Measurements from ENCODE around the gene ALKBH3.

The ALKBH3 gene

GRCh38 chr11:43943931-43944751, 63.5 kb downstream of the ALKBH3 start:
- Mint-ChIP-seq H3K36me3 (no peaks in the 10 kb centered on the region), H3K27me3 (peaks cover 93% of the 10 kb centered on the region), H3K9me3 (no peaks in the 10 kb centered on the region), H3K27ac (no peak overlapping the region), H3K4me3 (peak overlapping the region; percentile 82), H3K4me1 (peaks cover 19% of the 10 kb centered on the region)
- DNase-seq: peak; percentile 34
- CTCF ChIA-PET: interaction anchor here (0.7 to 2.0 kb wide), 7 partner anchors 11 to 118 kb away, joined by 3 to 9 read pairs (median 5); no protein-coding TSS in a partner anchor

DNA sequence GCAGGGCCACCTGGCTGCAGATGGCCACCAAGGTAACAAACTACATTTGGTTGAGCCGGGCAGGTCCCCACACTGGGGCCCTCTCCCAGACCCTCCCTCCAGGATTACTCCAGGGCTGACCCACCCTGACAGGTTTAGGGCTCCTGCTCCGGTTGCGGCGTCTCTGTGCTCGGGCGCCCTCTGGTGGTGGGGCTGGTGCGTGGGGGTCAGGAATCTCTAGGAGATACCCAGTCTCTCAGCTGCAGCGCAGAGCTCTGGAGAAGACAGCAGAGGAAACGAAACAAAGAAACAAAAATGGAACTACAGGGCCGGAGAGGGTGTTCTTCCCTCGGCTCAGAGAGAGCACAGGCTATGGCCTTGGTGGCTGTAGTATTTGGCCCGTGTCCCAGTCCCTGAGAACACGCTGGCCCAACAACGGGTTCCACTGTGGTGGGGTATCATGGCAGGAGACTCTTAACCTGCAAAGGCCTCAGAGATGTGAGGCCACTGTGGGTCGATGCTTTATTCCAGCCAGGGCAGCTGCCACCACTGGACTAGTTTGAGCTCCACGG, 64.2 kb downstream of the ALKBH3 start:
- Mint-ChIP-seq H3K27ac (no peak overlapping the region), H3K4me1 (peaks cover 19% of the 10 kb centered on the region), H3K4me3 (peak overlapping the region; percentile 62), H3K36me3 (no peaks in the 10 kb centered on the region), H3K9me3 (no peaks in the 10 kb centered on the region), H3K27me3 (peaks cover 90% of the 10 kb centered on the region)
- CTCF ChIA-PET: interaction anchor here (0.6 to 2.0 kb wide), 12 partner anchors 11 to 226 kb away, joined by 3 to 19 read pairs (median 3); no protein-coding TSS in a partner anchor
- peak; percentile 82 for DNase-seq

- Mint-ChIP-seq H3K4me1 (peaks cover 13% of the 10 kb centered on the region), H3K27ac (no peak overlapping the region), H3K9me3 (no peaks in the 10 kb centered on the region), H3K36me3 (no peaks in the 10 kb centered on the region), H3K27me3 (peaks cover 72% of the 10 kb centered on the region), H3K4me3 (no peak overlapping the region)
- CTCF ChIA-PET: interaction anchor here (4.7 kb wide), 1 partner anchor 57 kb away, joined by 25 read pairs; no protein-coding TSS in a partner anchor
- no peak for DNase-seq
Observed at GRCh38 chr11:43947003-43947500, 66.4 kb downstream of the ALKBH3 start.

- Mint-ChIP-seq H3K36me3 (no peaks in the 10 kb centered on the region), H3K27ac (no peak overlapping the region), H3K27me3 (peaks cover 71% of the 10 kb centered on the region), H3K4me3 (no peak overlapping the region), H3K4me1 (peaks cover 13% of the 10 kb centered on the region), H3K9me3 (no peaks in the 10 kb centered on the region)
- no peak for DNase-seq
- CTCF ChIA-PET: interaction anchor here (0.6 to 4.7 kb wide), 3 partner anchors 39 to 122 kb away, joined by 3 to 25 read pairs (median 3); no protein-coding TSS in a partner anchor
Observed at GRCh38 chr11:43947815-43948214, 67.2 kb downstream of the ALKBH3 start.

DNA sequence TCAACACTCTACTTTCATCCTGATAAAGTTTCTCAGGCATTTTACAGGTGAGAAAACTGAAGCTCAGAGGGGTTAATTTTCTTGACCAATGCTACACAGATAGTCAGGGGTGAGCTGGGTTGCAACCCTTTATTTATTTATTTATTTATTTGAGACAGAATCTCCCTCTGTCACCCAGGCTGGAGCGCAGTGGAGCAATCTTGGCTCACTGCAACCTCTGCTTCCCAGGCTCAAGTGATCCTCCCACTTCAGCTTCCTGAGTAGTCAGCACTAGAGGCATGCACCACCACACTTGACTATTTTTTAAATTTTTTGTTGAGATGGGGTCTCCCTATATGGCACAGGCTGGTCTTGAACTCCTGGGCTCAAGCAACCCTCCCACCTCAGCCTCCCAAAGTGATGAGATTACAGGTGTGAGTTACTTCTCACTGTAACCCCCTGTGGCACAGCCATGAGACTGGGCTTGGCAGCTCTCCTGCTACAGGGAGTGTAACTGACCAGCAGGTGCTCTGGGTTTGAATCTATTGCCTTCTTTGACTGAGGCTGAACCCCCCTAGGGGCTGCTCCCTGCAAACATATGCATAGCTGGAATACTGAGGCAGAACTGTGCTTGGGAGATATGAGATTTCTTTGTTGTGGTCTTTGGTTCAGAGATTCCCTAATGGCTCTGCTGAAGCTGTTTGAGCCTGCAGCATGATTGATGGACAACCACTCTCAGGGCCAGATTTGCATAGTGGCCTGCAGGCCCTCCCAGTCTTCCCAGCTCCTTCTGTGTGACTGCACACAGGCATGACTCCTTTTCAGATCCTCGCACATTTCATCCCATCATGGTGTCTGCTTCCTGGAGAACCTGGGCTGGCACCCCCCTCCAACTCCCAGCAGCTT, 68.0 kb downstream of the ALKBH3 start:
- no peak for DNase-seq
- Mint-ChIP-seq H3K27ac (no peak overlapping the region), H3K4me1 (peaks cover 10% of the 10 kb centered on the region), H3K36me3 (no peaks in the 10 kb centered on the region), H3K4me3 (no peak overlapping the region), H3K27me3 (peaks cover 63% of the 10 kb centered on the region), H3K9me3 (no peaks in the 10 kb centered on the region)
- CTCF ChIA-PET: interaction anchor here (0.6 to 4.7 kb wide), 3 partner anchors 38 to 123 kb away, joined by 3 to 25 read pairs (median 3); no protein-coding TSS in a partner anchor

DNA sequence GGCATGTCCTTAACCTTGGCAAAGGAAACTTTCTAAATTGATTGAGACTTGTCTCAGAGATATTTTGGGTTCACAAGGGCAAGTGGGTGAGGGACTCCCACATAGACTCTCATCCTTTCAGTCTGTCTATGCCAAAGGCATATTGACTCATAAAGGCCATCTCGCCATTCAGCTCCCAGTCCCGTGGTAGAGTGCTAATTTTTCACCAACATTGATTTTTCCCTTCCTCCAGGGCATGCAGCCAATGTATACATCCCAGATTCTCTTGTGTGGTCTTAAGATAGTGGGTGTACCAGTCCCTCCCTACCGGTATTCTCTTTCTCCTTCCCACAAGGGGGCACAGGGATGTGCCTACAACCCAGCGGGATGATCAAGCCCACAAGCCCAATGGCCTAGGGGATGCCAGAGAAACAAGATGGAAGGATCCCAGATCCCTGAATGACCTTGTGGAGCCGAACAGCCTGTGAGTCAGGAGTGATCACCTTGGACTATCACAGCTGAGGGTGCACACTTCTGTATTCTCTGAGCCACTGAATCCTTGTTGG, 69.8 kb downstream of the ALKBH3 start:
- Mint-ChIP-seq H3K4me3 (no peak overlapping the region), H3K9me3 (no peaks in the 10 kb centered on the region), H3K36me3 (no peaks in the 10 kb centered on the region), H3K27me3 (peaks cover 54% of the 10 kb centered on the region), H3K27ac (no peak overlapping the region), H3K4me1 (no peaks in the 10 kb centered on the region)
- CTCF ChIA-PET: interaction anchor here (4.7 kb wide), 1 partner anchor 61 kb away, joined by 25 read pairs; no protein-coding TSS in a partner anchor
- no peak for DNase-seq

- CTCF ChIA-PET: interaction anchor here (0.9 kb wide), 1 partner anchor 61 kb away, joined by 3 read pairs; no protein-coding TSS in a partner anchor
- Mint-ChIP-seq H3K4me3 (no peak overlapping the region), H3K4me1 (no peaks in the 10 kb centered on the region), H3K27ac (no peak overlapping the region), H3K27me3 (peaks cover 52% of the 10 kb centered on the region), H3K36me3 (no peaks in the 10 kb centered on the region), H3K9me3 (no peaks in the 10 kb centered on the region)
- no peak for DNase-seq
Observed at GRCh38 chr11:43951231-43951630, 70.6 kb downstream of the ALKBH3 start.

DNA sequence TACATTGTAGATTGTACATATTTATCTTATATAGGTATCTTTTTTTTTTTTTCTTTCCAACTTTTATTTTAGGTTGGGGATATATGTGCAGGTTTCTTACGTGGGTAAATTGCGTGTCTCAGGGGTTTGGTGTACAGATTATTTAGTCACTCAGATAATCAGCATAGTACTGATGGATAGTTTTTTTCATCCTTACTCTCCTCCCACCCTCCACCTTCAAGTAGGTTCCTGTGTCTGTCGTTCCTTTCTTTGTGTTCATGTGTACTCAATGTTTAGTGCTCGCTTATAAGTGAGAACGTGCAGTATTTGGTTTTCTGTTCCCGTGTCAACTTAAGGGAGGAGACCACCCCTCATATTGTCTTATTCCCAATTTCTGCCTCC, 71.4 kb downstream of the ALKBH3 start:
- Mint-ChIP-seq H3K27me3 (peaks cover 47% of the 10 kb centered on the region), H3K27ac (no peak overlapping the region), H3K9me3 (no peaks in the 10 kb centered on the region), H3K4me3 (no peak overlapping the region), H3K4me1 (no peaks in the 10 kb centered on the region), H3K36me3 (no peaks in the 10 kb centered on the region)
- DNase-seq: no peak
- CTCF ChIA-PET: interaction anchor here (0.9 kb wide), 1 partner anchor 62 kb away, joined by 3 read pairs; no protein-coding TSS in a partner anchor

DNA sequence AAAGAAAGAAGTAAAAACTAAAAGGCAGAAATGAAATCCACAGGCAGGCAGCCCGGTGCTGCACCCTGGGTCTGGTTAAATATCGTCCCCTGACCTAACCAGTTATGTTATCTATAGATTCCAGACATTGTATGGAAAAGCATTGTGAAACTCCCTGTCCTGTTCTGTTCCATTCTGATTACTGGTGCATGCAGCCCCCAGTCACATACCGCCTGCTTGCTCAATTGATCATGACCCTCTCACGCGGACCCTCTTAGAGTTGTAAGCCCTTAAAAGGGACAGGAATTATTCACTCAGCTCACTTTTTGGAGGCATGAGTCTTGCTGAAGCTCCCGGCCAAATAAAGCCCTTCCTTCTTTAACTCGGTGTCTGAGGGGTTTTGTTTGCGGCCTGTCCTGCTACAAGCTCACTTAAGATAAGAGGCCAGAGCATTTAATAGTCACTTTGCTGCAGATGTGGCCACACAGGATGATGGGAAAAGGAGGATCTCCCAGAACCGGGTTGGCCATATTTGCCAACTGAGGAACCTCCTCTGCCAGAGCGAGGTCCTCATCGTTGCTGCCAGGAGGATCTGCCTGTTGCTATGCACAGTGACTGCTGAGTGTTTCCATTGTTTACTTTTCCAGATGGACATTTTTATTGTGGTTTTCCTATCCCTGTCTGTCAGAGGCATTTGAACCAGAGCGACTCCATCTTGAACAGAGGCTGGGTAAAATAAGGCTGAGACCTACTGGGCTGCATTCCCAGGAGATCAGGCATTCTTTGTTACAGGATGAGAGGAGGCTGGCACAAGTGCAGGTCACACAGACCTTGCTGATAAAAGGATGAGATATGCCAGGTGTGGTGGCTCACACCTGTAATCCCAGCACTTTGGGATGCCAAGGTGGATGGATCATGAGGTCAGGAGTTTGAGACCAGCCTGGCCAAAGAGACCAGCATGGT, 72.0 kb downstream of the ALKBH3 start:
- Mint-ChIP-seq H3K9me3 (no peaks in the 10 kb centered on the region), H3K4me1 (no peaks in the 10 kb centered on the region), H3K36me3 (no peaks in the 10 kb centered on the region), H3K27ac (no peak overlapping the region), H3K4me3 (no peak overlapping the region), H3K27me3 (peaks cover 40% of the 10 kb centered on the region)
- CTCF ChIA-PET: no interaction called here
- no peak for DNase-seq

DNA sequence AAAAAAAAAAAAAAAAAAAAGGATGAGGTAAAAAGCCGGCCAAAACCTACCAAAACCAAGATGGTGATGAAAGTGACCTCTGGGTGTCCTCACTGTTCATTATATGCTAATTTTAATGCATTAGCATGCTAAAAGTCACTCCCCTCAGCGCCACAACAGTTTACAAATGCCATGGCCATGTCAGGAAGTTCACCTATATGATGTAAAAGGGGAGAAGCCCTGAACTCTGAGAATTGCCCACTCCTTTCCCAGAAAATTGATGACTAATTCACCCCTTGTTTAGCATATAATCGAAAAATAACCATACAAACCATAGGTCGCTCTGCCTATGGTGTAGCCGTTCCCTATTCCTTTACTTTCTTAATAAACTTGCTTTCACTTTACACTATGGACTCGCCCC, 72.9 kb downstream of the ALKBH3 start:
- peaks cover 32% of the 10 kb centered on the region for H3K27me3 Mint-ChIP-seq
- no peak overlapping the region for H3K4me3 Mint-ChIP-seq
- no peak overlapping the region for H3K27ac Mint-ChIP-seq
- H3K36me3 Mint-ChIP-seq: no peaks in the 10 kb centered on the region
- H3K9me3 Mint-ChIP-seq: no peaks in the 10 kb centered on the region
- no peaks in the 10 kb centered on the region for H3K4me1 Mint-ChIP-seq
- no peak for DNase-seq
- CTCF ChIA-PET: no interaction called here

GRCh38 chr11:43954241-43954640, 73.6 kb downstream of the ALKBH3 start:
- CTCF ChIA-PET: interaction anchor here (1.2 kb wide), 1 partner anchor 64 kb away, joined by 3 read pairs; no protein-coding TSS in a partner anchor
- no peak overlapping the region for H3K27ac Mint-ChIP-seq
- peaks cover 28% of the 10 kb centered on the region for H3K27me3 Mint-ChIP-seq
- H3K4me3 Mint-ChIP-seq: no peak overlapping the region
- no peaks in the 10 kb centered on the region for H3K9me3 Mint-ChIP-seq
- no peak for DNase-seq
- no peaks in the 10 kb centered on the region for H3K36me3 Mint-ChIP-seq
- H3K4me1 Mint-ChIP-seq: no peaks in the 10 kb centered on the region

- H3K9me3 Mint-ChIP-seq: no peaks in the 10 kb centered on the region
- CTCF ChIA-PET: interaction anchor here (0.7 to 1.2 kb wide), 3 partner anchors 10 to 83 kb away, joined by 3 read pairs; no protein-coding TSS in a partner anchor
- H3K4me3 Mint-ChIP-seq: no peak overlapping the region
- H3K27ac Mint-ChIP-seq: no peak overlapping the region
- peaks cover 26% of the 10 kb centered on the region for H3K27me3 Mint-ChIP-seq
- H3K4me1 Mint-ChIP-seq: no peaks in the 10 kb centered on the region
- no peak for DNase-seq
- H3K36me3 Mint-ChIP-seq: no peaks in the 10 kb centered on the region
Observed at GRCh38 chr11:43955381-43956118, 74.9 kb downstream of the ALKBH3 start.

Data from activated naive CD4-positive, alpha-beta T cell treated with anti-CD3 and anti-CD28 coated beads, Interleukin-2, amount 10 ng/mL, durations not matched to agents 7 days and 5 days (primary cell).